PC-3 (cell line): ENCODE measurements around the gene TTC22.

ENCODE experiments used
- CTCF ChIP-seq: fragments of 300-600 bp; sonication (generic); conservative IDR thresholded peaks from 2 replicates; pipeline ENCODE4 v1.5.1; 2017; ENCODE audit warnings: antibody characterized with exemption, low read depth, mild to moderate bottlenecking, low read length
- EZH2 ChIP-seq: fragments of 300-600 bp; sonication (generic); IDR thresholded peaks from one replicate; pipeline ENCODE4 v1.6.1; 2017; ENCODE audit warnings: antibody characterized with exemption, mild to moderate bottlenecking, low read length; ENCODE audit not compliant: unreplicated experiment
- EZH2phosphoT487 ChIP-seq: fragments of 300-600 bp; sonication (generic); IDR thresholded peaks from 2 replicates; pipeline ENCODE4 v1.6.1; 2018; ENCODE audit warnings: mild to moderate bottlenecking, antibody characterized with exemption, low read length, borderline replicate concordance

GRCh38 chr1:54835131-54835898, 34.2 kb upstream of the TTC22 start:
- no peak for TF ChIP-seq CTCF
- TF ChIP-seq EZH2: no peak
- no peak for TF ChIP-seq EZH2phosphoT487
